Ectodermal cell (in vitro differentiated cells): ENCODE measurements around the gene MOB3B.

Source experiments
- H3K27ac ChIP-seq: 2 replicates; pipeline ENCODE4 v1.7.0; 2013; ENCODE audit warnings: mild to moderate bottlenecking, low read depth, low read length; ENCODE audit not compliant: insufficient read depth, poor library complexity, severe bottlenecking
- H3K27me3 ChIP-seq: 2 replicates; pipeline ENCODE4 v1.7.0; 2013; ENCODE audit warnings: mild to moderate bottlenecking, low read length; ENCODE audit not compliant: insufficient read depth, control insufficient read depth, poor library complexity, severe bottlenecking
- H3K36me3 ChIP-seq: one replicate; pipeline ENCODE4 v1.7.0; 2013; ENCODE audit warnings: low read length; ENCODE audit not compliant: control insufficient read depth, insufficient read depth
- H3K4me1 ChIP-seq: one replicate; pipeline ENCODE4 v1.7.0; 2013; ENCODE audit warnings: low read length; ENCODE audit not compliant: control insufficient read depth, insufficient read depth
- H3K4me3 ChIP-seq: 2 replicates; pipeline ENCODE4 v1.7.0; 2013; ENCODE audit warnings: low read depth, low read length, control low read depth; ENCODE audit not compliant: insufficient read depth
- H3K9me3 ChIP-seq: 2 replicates; pipeline ENCODE4 v1.7.0; 2013; ENCODE audit warnings: mild to moderate bottlenecking, low read length, moderate library complexity; ENCODE audit not compliant: control insufficient read depth
- WGBS, 2 experiments: methylation state at CpG; one replicate each; pipeline ENCODE4 v1.1.7; 2013; ENCODE audit warnings: missing lambda C conversion rate in 2 of 2; 5-methylcytosine and 5-hydroxymethylcytosine counted together

MOB3B gene

DNA sequence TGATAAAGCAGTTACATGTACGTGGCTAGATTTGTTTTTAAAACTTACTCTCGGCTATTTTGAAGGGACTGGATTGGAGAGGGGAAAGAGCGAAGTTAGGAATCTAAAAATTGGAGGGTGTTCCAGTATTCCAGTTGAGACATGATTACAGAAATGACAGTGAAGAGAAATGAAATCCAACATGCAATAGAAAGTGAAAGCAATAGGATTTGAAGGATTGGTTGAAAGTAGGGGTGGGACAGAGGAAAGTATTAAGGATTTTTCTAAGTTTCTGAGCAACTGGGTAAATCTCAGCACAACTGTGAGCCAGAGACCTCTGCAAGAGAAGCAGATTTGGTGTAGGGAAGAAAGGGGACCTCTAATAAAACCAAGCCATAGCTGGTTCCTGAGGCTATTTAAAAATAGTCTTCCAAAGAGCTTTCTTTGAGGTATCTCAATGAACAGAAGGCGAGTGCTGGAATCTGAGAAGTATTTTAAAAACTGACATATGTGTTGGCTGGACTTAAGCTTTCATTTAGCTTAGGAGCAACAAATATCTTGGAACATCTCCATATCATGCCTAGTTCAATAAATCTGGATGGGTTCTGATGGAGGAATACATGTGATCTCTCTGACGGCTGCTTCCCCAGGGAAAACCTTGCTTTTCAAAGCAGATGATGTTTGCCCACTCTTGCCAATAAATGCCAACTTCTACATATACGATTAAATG lies 115.9 kb downstream of the MOB3B start:
- 93 to 94% methylated on average over 6 of the region's 6 CpGs for WGBS, 2 experiments
- no peak overlapping the region for H3K4me3 ChIP-seq

DNA sequence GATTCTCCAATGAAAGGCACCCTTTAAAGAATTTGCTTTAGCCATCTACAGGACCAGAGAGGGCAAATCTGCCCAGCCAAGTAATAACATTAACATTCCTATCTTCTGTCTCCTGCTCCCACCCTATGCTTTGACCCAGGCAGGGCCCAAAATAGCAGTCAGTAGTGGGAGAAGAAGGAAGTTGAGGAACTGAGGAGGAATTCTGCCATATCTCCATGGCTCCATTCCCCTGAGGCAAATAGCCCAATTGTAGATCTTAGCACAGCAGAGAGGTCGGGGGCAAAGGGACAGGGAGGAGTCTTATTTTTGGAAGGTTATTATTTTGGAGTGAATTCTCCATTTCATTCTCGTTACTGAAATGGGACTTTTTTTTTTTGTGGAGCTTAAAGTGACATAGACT lies 116.7 kb downstream of the MOB3B start:
- H3K4me3 ChIP-seq: no peak overlapping the region
- 92 to 94% methylated on average over 2 of the region's 2 CpGs for WGBS, 2 experiments
- H3K4me1 ChIP-seq: no peaks in the 10 kb centered on the region

More for the DNA sequence above, 115.9 kb downstream of the MOB3B start:
- H3K36me3 ChIP-seq: no peaks in the 10 kb centered on the region
- H3K27ac ChIP-seq: no peak overlapping the region
- H3K4me1 ChIP-seq: no peaks in the 10 kb centered on the region
- no peaks in the 10 kb centered on the region for H3K27me3 ChIP-seq
- no peaks in the 10 kb centered on the region for H3K9me3 ChIP-seq

DNA sequence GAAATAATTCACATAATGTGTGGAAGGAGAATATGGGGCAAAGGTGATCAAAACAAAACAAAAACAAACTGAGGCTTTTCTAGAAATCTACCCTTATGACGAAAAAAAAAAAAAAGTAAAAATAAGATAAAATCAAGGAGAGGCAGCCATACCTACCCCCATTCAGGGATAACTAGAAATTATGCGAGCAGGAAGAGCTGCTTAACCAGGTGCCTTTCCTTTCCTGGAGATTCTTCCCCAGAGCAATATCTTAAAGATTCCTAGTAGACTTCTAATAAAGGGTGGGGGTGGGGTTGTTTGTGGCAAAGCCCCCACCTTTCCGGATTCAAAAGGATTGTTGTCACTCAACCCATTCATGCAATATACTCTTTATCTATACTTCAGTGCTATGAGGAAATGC lies 117.5 kb downstream of the MOB3B start:
- Histone ChIP-seq H3K27ac (no peak overlapping the region), H3K36me3 (no peaks in the 10 kb centered on the region), H3K27me3 (no peaks in the 10 kb centered on the region), H3K9me3 (no peaks in the 10 kb centered on the region), H3K4me1 (no peaks in the 10 kb centered on the region), H3K4me3 (no peak overlapping the region)
- WGBS, 2 experiments: 88 to 89% methylated on average over 1 to 3 of the region's 3 CpGs

More for the DNA sequence above, 116.7 kb downstream of the MOB3B start:
- Histone ChIP-seq H3K36me3 (no peaks in the 10 kb centered on the region), H3K27ac (no peak overlapping the region), H3K27me3 (no peaks in the 10 kb centered on the region), H3K9me3 (no peaks in the 10 kb centered on the region)

DNA sequence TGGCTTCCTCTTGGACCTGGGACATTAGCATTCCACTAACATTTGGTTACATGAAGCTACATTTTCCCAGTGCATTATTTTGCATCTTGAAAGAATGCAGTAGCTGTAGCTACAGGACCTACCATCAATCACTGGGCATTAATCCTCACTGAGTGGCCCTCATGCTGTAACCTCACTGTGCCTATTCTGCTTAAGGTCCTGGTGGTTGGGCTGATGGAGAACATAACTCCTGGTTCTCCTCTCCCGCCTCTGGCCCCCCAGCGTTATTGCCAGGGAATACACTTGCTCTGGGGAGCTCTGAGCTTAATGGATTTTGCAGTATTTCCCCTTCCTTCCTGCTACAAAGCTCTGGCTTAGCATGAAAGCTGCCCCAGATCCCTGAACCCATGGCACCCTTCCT lies 121.1 kb downstream of the MOB3B start:
- 80 to 86% methylated on average over 2 of the region's 2 CpGs for WGBS, 2 experiments
- no peak overlapping the region for H3K27ac ChIP-seq
- H3K27me3 ChIP-seq: no peaks in the 10 kb centered on the region

DNA sequence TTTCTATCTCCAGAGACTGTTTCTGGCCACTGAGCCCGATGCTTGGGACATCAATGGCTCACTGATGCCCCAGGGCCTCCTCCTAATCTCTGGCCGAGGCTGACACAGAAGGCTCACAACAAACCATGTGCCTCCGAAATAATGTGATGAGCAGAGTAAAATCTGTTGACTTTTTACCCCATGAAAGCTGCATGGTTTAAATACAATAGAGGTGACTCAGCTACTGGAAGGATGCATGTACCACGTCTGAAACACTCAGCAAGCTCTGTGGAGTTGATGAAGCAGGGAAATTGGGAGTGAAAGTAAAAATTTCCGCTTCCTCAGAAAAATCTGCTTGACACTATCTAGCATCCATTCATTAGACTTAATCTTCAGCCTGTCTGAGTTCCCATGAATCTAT lies 121.6 kb downstream of the MOB3B start:
- 91 to 94% methylated on average over 5 of the region's 5 CpGs for WGBS, 2 experiments
- Histone ChIP-seq H3K36me3 (no peaks in the 10 kb centered on the region), H3K27me3 (no peaks in the 10 kb centered on the region), H3K4me3 (no peak overlapping the region), H3K9me3 (no peaks in the 10 kb centered on the region), H3K27ac (no peak overlapping the region), H3K4me1 (peaks cover 2% of the 10 kb centered on the region)

More for the DNA sequence above, 121.1 kb downstream of the MOB3B start:
- no peaks in the 10 kb centered on the region for H3K36me3 ChIP-seq
- no peak overlapping the region for H3K4me3 ChIP-seq
- no peaks in the 10 kb centered on the region for H3K9me3 ChIP-seq
- no peaks in the 10 kb centered on the region for H3K4me1 ChIP-seq

DNA sequence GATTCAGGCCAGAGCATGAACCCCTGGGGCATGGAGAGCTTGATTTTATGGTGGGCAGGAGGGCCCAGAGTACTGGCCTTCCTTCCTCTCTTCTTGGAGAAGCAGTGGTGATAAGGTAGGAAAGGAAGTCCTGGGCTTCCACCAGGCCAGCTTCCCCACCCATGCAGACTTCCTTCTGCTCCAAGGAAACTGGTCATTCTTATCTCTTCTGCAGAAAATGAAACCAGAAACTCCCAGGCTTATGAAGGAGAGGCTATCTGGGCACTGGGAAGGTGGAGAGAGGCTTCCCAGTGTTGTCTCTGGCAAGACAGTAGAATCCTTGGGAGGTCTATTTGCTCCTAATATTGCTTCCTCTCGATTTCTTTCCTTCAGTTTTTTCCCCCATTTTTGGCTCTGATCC lies 122.1 kb downstream of the MOB3B start:
- H3K4me3 ChIP-seq: no peak overlapping the region
- no peak overlapping the region for H3K27ac ChIP-seq
- H3K4me1 ChIP-seq: peaks cover 5% of the 10 kb centered on the region
- H3K27me3 ChIP-seq: no peaks in the 10 kb centered on the region
- WGBS, 2 experiments: 89 to 93% methylated on average over 1 of the region's 1 CpG
- H3K9me3 ChIP-seq: no peaks in the 10 kb centered on the region
- H3K36me3 ChIP-seq: no peaks in the 10 kb centered on the region

DNA sequence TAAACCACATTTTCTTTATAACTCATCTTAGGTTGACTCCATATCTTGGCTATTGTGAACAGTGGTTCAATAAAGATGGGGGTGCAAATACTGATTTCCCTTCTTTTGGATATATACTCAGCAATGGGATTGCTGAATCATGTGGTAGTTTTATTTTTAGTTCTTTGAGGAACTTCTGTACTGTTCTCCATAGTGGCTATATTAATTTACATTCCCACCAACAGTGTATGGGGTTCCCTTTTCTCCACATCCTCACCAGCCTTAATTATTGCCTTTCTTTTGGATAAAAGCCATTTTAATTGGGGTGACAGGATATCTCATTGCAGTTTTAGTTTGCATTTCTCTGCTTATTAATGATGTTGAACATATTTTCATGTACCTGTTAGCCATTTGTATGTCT lies 125.0 kb downstream of the MOB3B start:
- Histone ChIP-seq H3K4me3 (no peak overlapping the region), H3K36me3 (no peaks in the 10 kb centered on the region), H3K4me1 (peaks cover 5% of the 10 kb centered on the region), H3K9me3 (no peaks in the 10 kb centered on the region), H3K27ac (no peak overlapping the region), H3K27me3 (no peaks in the 10 kb centered on the region)

DNA sequence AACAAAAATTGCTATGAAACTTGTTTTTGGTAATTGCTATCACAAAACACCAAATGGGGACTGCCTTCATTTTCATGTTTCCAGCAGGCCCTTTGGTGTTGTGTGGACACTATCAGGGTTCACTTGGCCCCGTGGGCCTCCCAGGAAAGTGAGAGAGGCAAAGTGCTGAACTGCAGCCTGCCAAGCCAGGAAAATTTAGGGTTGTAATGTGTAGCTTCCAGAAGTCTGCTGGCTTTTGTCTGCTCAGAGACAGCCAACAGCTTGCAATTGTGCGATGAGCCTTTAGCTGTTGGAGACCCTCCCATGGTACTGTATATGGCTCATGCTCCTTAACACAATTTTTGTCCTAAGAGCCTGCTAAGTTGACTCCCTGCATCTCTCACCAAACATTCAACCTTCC lies 127.0 kb downstream of the MOB3B start:
- 82 to 89% methylated on average over 2 of the region's 2 CpGs for WGBS, 2 experiments
- H3K27ac ChIP-seq: no peak overlapping the region
- H3K36me3 ChIP-seq: no peaks in the 10 kb centered on the region
- H3K4me1 ChIP-seq: peaks cover 5% of the 10 kb centered on the region
- H3K4me3 ChIP-seq: no peak overlapping the region
- H3K9me3 ChIP-seq: no peaks in the 10 kb centered on the region
- H3K27me3 ChIP-seq: no peaks in the 10 kb centered on the region

DNA sequence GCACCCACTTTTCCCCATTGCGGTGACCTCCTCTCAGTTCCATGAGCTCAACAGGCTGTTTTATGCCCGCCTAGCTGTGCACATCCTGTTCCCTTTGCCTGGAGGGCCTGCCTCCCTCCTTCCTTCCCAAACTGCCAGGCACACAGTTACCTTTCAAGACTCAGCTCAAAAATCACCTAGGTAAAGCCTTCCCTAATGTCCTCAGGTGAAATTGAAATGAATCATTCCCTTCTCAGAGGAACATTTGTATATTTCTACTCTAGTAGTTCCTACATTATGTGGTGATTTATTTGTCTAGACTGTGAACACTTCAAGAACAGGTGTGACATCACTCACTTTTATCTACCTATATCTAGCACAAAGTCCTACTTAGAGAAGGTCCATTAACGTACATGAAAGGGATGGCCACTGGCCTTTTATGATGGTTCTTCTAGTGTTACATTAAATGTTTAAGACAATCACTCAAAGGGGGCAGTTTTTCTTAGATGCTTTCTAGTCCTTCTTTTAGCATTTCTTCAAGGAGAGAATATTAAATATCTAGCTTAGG lies 129.2 kb downstream of the MOB3B start:
- Histone ChIP-seq H3K4me1 (peaks cover 9% of the 10 kb centered on the region), H3K27me3 (no peaks in the 10 kb centered on the region), H3K27ac (no peak overlapping the region), H3K36me3 (no peaks in the 10 kb centered on the region), H3K4me3 (no peak overlapping the region), H3K9me3 (no peaks in the 10 kb centered on the region)
- WGBS, 2 experiments: 91% methylated on average over 3 of the region's 3 CpGs

DNA sequence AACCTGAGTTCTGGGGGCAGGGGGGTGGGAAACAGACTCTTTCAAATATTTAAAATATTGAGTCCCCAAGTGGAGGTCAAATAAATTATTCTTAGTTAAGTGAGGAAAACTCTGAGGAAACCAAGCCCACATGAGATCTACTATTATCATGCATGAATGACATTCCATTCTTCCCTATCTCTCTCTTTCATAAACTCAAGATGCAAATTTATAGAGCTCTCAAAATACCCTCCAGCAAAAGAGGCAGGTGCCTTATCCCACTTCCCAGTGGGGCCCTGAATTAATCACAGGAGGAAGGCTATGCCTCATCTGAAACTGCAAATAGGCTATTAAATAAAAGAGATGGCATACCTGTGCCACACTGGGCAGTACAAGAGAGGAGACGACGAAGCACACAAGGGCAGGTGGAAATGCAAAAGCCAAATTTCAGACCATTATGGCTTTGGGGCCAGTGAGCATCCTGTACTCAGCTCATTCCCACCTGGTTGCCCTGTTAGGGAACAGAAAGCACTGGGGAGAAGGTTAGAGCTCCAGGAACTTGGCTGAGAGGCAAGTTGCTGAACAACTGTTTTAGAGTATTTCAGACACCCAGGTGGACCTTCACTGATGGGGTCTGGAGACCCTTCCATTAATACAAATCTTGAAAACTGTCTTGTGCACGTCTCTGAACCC lies 130.5 kb downstream of the MOB3B start:
- Histone ChIP-seq H3K27ac (no peak overlapping the region), H3K4me3 (no peak overlapping the region), H3K36me3 (no peaks in the 10 kb centered on the region), H3K4me1 (peaks cover 19% of the 10 kb centered on the region), H3K27me3 (no peaks in the 10 kb centered on the region), H3K9me3 (no peaks in the 10 kb centered on the region)
- WGBS, 2 experiments: 80 to 82% methylated on average over 3 of the region's 3 CpGs
